ENCODE measurements around the gene KIRREL1. TPM values are rescaled to one million over a fixed set of nuclear protein-coding genes. Genes with fewer than 3 reads are reported as not detected.

Gene KIRREL1
- total RNA-seq, 3 donors from 2014 or later, result 26.1 to 55.5 (median 34.1) TPM

- no peak for DNase-seq (ENCODE audit: low spot score in 2 of 2)
- intact Hi-C loops (cut with DNase I; ENCODE audit: low total_unique reads), result no loop called here
- no peak overlapping the region for H3K27ac ChIP-seq
- H3K4me1 ChIP-seq, result no peaks in the 10 kb centered on the region
- TF ChIP-seq POLR2A (IDR thresholded peaks at IDR 0.05) (no peak), POLR2AphosphoS5 (IDR thresholded peaks at IDR 0.05) (no peak), CTCF (IDR thresholded peaks at IDR 0.05) (no peak)
- H3K9me3 ChIP-seq, result no peaks in the 10 kb centered on the region
- no peaks in the 10 kb centered on the region for H3K27me3 ChIP-seq
- H3K4me3 ChIP-seq, result no peak overlapping the region
- no peaks in the 10 kb centered on the region for H3K36me3 ChIP-seq
These were observed 114.5 kb downstream of the KIRREL1 start for GRCh38 chr1:158107916-158108315.

GRCh38 chr1:158112994-158113758, 119.7 kb downstream of the KIRREL1 start:
- H3K27ac ChIP-seq, result no peak overlapping the region
- H3K36me3 ChIP-seq, result no peaks in the 10 kb centered on the region

GRCh38 chr1:158113759-158114127, 120.3 kb downstream of the KIRREL1 start:
- H3K9me3 ChIP-seq, result no peaks in the 10 kb centered on the region
- peaks cover 0 to 12% of the 10 kb centered on the region in 2 donors for H3K27me3 ChIP-seq
- peak overlapping the region; percentile 37 to 62 (median 49) for H3K4me3 ChIP-seq
- no peaks in the 10 kb centered on the region for H3K36me3 ChIP-seq
- DNase-seq (ENCODE audit: low spot score in 2 of 2), result no peak
- no peaks in the 10 kb centered on the region for H3K4me1 ChIP-seq
- no peak overlapping the region for H3K27ac ChIP-seq
- TF ChIP-seq POLR2A (IDR thresholded peaks at IDR 0.05) (no peak), POLR2AphosphoS5 (IDR thresholded peaks at IDR 0.05) (no peak), CTCF (IDR thresholded peaks at IDR 0.05) (no peak)
- intact Hi-C loops (cut with DNase I; ENCODE audit: low total_unique reads), result loop anchor here (10.0 kb wide), 1 partner anchor 119 kb away; the partner anchor contains the start of gene KIRREL1

More at GRCh38 chr1:158112994-158113758, 119.7 kb downstream of the KIRREL1 start:
- intact Hi-C loops (cut with DNase I; ENCODE audit: low total_unique reads), result loop anchor here (10.0 kb wide), 1 partner anchor 118 kb away; the partner anchor contains the start of gene KIRREL1
- Histone ChIP-seq H3K27me3 (peaks cover 0 to 8% of the 10 kb centered on the region in 2 donors), H3K4me1 (no peaks in the 10 kb centered on the region), H3K4me3 (peak overlapping the region; percentile 37 to 62 (median 49)), H3K9me3 (no peaks in the 10 kb centered on the region)
- TF ChIP-seq POLR2AphosphoS5 (IDR thresholded peaks at IDR 0.05), result no peak
- no peak for TF ChIP-seq CTCF (IDR thresholded peaks at IDR 0.05)
- TF ChIP-seq POLR2A (IDR thresholded peaks at IDR 0.05), result no peak
- no peak for DNase-seq (ENCODE audit: low spot score in 2 of 2)

- Histone ChIP-seq H3K36me3 (no peaks in the 10 kb centered on the region), H3K9me3 (no peaks in the 10 kb centered on the region), H3K27me3 (peaks cover 0 to 12% of the 10 kb centered on the region in 2 donors), H3K4me1 (no peaks in the 10 kb centered on the region), H3K4me3 (no peak overlapping the region), H3K27ac (no peak overlapping the region)
- TF ChIP-seq POLR2A (IDR thresholded peaks at IDR 0.05) (no peak), CTCF (IDR thresholded peaks at IDR 0.05) (no peak), POLR2AphosphoS5 (IDR thresholded peaks at IDR 0.05) (no peak)
- DNase-seq (ENCODE audit: low spot score in 2 of 2), result no peak
- intact Hi-C loops (cut with DNase I; ENCODE audit: low total_unique reads), result loop anchor here (10.0 kb wide), 1 partner anchor 120 kb away; the partner anchor contains the start of gene KIRREL1
These were observed 121.7 kb downstream of the KIRREL1 start for GRCh38 chr1:158115126-158115525.

All from breast epithelium (tissue), 4 donors.